HG03045 (cell line): Measurements from ENCODE around the gene HAPLN3.

Source experiments
- ATAC-seq: cut with Tn5 transposase; IDR thresholded peaks from one replicate; pipeline ENCODE4 v1.9.1; 2021; ENCODE audit warnings: mild to moderate bottlenecking, moderate library complexity; ENCODE audit not compliant: unreplicated experiment

Gene HAPLN3

GRCh38 chr15:88865498-88866099, 29.7 kb downstream of the HAPLN3 start:
- ATAC-seq: no peak

GRCh38 chr15:88864861-88865497, 30.4 kb downstream of the HAPLN3 start:
- ATAC-seq: no peak

- no peak for ATAC-seq
These were observed 31.9 kb downstream of the HAPLN3 start for GRCh38 chr15:88863412-88863811.

- no peak for ATAC-seq
These were observed 35.1 kb downstream of the HAPLN3 start for GRCh38 chr15:88860212-88860611.

GRCh38 chr15:88859550-88859949, 35.8 kb downstream of the HAPLN3 start:
- ATAC-seq: no peak

GRCh38 chr15:88858934-88859333, 36.4 kb downstream of the HAPLN3 start:
- no peak for ATAC-seq

- no peak for ATAC-seq
These were observed 42.9 kb downstream of the HAPLN3 start for GRCh38 chr15:88852476-88852875.

GRCh38 chr15:88849376-88850072, 45.8 kb downstream of the HAPLN3 start:
- ATAC-seq: no peak

- ATAC-seq: no peak
These were observed 47.1 kb downstream of the HAPLN3 start for GRCh38 chr15:88848203-88848602.

- no peak for ATAC-seq
These were observed 48.2 kb downstream of the HAPLN3 start for GRCh38 chr15:88847144-88847543.

- ATAC-seq: no peak
These were observed 49.7 kb downstream of the HAPLN3 start for GRCh38 chr15:88845616-88846015.

- ATAC-seq: no peak
These were observed 50.5 kb downstream of the HAPLN3 start for GRCh38 chr15:88844749-88845386.

GRCh38 chr15:88843334-88843733, 52.0 kb downstream of the HAPLN3 start:
- no peak for ATAC-seq

- ATAC-seq: no peak
These were observed 53.2 kb downstream of the HAPLN3 start for GRCh38 chr15:88842156-88842555.

GRCh38 chr15:88841236-88841635, 54.1 kb downstream of the HAPLN3 start:
- no peak for ATAC-seq

- ATAC-seq: no peak
These were observed 55.4 kb downstream of the HAPLN3 start for GRCh38 chr15:88839961-88840360.

- no peak for ATAC-seq
These were observed 56.2 kb downstream of the HAPLN3 start for GRCh38 chr15:88839146-88839545.

GRCh38 chr15:88838667-88839066, 56.7 kb downstream of the HAPLN3 start:
- no peak for ATAC-seq

- ATAC-seq: no peak
These were observed 59.7 kb downstream of the HAPLN3 start for GRCh38 chr15:88835646-88836045.

GRCh38 chr15:88835119-88835518, 60.2 kb downstream of the HAPLN3 start:
- ATAC-seq: no peak

GRCh38 chr15:88834211-88834812, 61.0 kb downstream of the HAPLN3 start:
- no peak for ATAC-seq
